HepG2 (cell line): Measurements from ENCODE around the gene ZNF425. TPM values are rescaled to one million over a fixed set of nuclear protein-coding genes. Genes with fewer than 3 reads are reported as not detected.
A peak's percentile ranks its signal among the peaks of the same experiment; 100 is the strongest.

Experiments used
- E2F1 ChIP-seq: sonication (generic); formaldehyde crosslinking; IDR thresholded peaks from 2 replicates; pipeline ENCODE4 v1.5.0; 2020; ENCODE audit warnings: missing genetic modification reagents
- GABPB1 ChIP-seq: IDR thresholded peaks from 2 replicates; pipeline ENCODE4 v1.6.1; 2016; ENCODE audit warnings: mild to moderate bottlenecking, missing genetic modification reagents, moderate library complexity, missing compliant biosample characterization
- HOXA9 ChIP-seq: sonication (generic); formaldehyde crosslinking; IDR thresholded peaks from 2 replicates; pipeline ENCODE4 v1.8.1; 2022; ENCODE audit warnings: missing genetic modification reagents, mild to moderate bottlenecking, moderate library complexity, borderline replicate concordance
- MAZ ChIP-seq, 2 experiments: sonication (generic) in 1 of 2; formaldehyde crosslinking in 1 of 2; IDR thresholded peaks; 2 replicates each; pipeline versions ENCODE4 v1.5.0 to v1.6.1; 2012 to 2020; ENCODE audit warnings: low read depth in 2 of 2, mild to moderate bottlenecking in 2 of 2, borderline replicate concordance in 1 of 2, improper control_type of control experiment in 1 of 2, low read length in 1 of 2, missing genetic modification reagents in 1 of 2, moderate library complexity in 1 of 2
- NR2F1 ChIP-seq, 2 experiments: fragments of 450-650 bp in 1 of 2; formaldehyde crosslinking in 1 of 2; IDR thresholded peaks; 2 replicates each; pipeline versions ENCODE4 v1.5.0 to v1.6.1; 2016 to 2020; ENCODE audit warnings: mild to moderate bottlenecking in 1 of 2, missing compliant biosample characterization in 1 of 2, missing genetic modification reagents in 1 of 2, moderate library complexity in 1 of 2
- RELA ChIP-seq: sonication (generic); formaldehyde crosslinking; IDR thresholded peaks from 2 replicates; pipeline ENCODE4 v1.4.0; 2020; ENCODE audit warnings: missing genetic modification reagents
- SAP130 ChIP-seq: IDR thresholded peaks from 2 replicates; pipeline ENCODE4 v1.6.1; 2016; ENCODE audit warnings: low read depth
- SP1 ChIP-seq, 2 experiments: fragments of 450-650 bp in 1 of 2; sonication (generic) in 1 of 2; formaldehyde crosslinking in 1 of 2; IDR thresholded peaks; 2 replicates each; pipeline versions ENCODE4 v1.4.0 to v1.6.1; 2016 to 2020; ENCODE audit warnings: missing genetic modification reagents in 1 of 2
- SP2 ChIP-seq: sonication (generic); formaldehyde crosslinking; IDR thresholded peaks from 2 replicates; pipeline ENCODE4 v1.5.1; 2020; ENCODE audit warnings: mild to moderate bottlenecking, missing genetic modification reagents
- ZBTB2 ChIP-seq: sonication (generic); formaldehyde crosslinking; IDR thresholded peaks from 2 replicates; pipeline ENCODE4 v1.8.0; 2022; ENCODE audit warnings: low read depth, missing genetic modification reagents
- ZC3H4 ChIP-seq: sonication (generic); formaldehyde crosslinking; IDR thresholded peaks from 2 replicates; pipeline ENCODE4 v1.4.0; 2020; ENCODE audit warnings: missing genetic modification reagents, borderline replicate concordance
- ZFX ChIP-seq: sonication (generic); formaldehyde crosslinking; IDR thresholded peaks from 2 replicates; pipeline ENCODE4 v1.4.0; 2020; ENCODE audit warnings: mild to moderate bottlenecking, low read depth, missing genetic modification reagents, moderate library complexity
- ZNF143 ChIP-seq: sonication (generic); formaldehyde crosslinking; IDR thresholded peaks from 2 replicates; pipeline ENCODE4 v1.4.0; 2020; ENCODE audit warnings: missing genetic modification reagents
- ZNF451 ChIP-seq: sonication (generic); formaldehyde crosslinking; IDR thresholded peaks from 2 replicates; pipeline ENCODE4 v1.5.0; 2020; ENCODE audit warnings: mild to moderate bottlenecking, missing genetic modification reagents
- ZNF501 ChIP-seq: sonication (generic); formaldehyde crosslinking; IDR thresholded peaks from 2 replicates; pipeline ENCODE4 v1.5.1; 2020; ENCODE audit warnings: mild to moderate bottlenecking, moderate library complexity, missing genetic modification reagents
- ZNF800 ChIP-seq: sonication (generic); formaldehyde crosslinking; IDR thresholded peaks from 2 replicates; pipeline ENCODE4 v1.4.0; 2020; ENCODE audit warnings: missing genetic modification reagents
- ZXDC ChIP-seq: sonication (generic); formaldehyde crosslinking; IDR thresholded peaks from 2 replicates; pipeline ENCODE4 v1.5.0; 2020; ENCODE audit warnings: mild to moderate bottlenecking, missing genetic modification reagents
- polyA plus RNA-seq, 8 experiments: library from polyadenylated mRNA; depleted of rRNA in 3 of 8; stranded (reverse) in 7 of 8; unstranded in 1 of 8; fragments of >200 nt; fragmentation: Illumina TruSeq in 4 of 8; extraction: Trizol in 4 of 8; gene quantifications; 2 replicates each; pipeline versions ENCODE4 v1.2.1 to v1.2.3, GENCODE V29; 2011 to 2016; ENCODE audit warnings: low read depth in 4 of 8, missing spikeins in 1 of 8, mixed read lengths in 1 of 8; ENCODE audit not compliant: insufficient read depth in 1 of 8
- total RNA-seq, 5 experiments: library from RNA; depleted of rRNA; stranded (reverse); fragments of >200 nt; fragmentation: Illumina TruSeq; extraction: Trizol; gene quantifications; 2 replicates each; pipeline ENCODE4 v1.2.3, GENCODE V29; 2016; ENCODE audit warnings: low read depth in 1 of 5

ZNF425 gene
- total and polyA plus RNA-seq, 2 of the 13 experiments (the other 11 are each of a cell fraction or from before 2014, with no cell fraction given) = 0.51 to 1.1 TPM

- peak; percentile 43 for TF ChIP-seq GABPB1 (CRISPR knock-in tag)
- TF ChIP-seq HOXA9 = peak; percentile 47; the same call in 1 of the 2 replicates
- TF ChIP-seq ZNF501 (CRISPR knock-in tag) = no peak
- no peak for TF ChIP-seq ZXDC (CRISPR knock-in tag)
- TF ChIP-seq ZFX (CRISPR knock-in tag) = peak; percentile 93
- TF ChIP-seq NR2F1 (CRISPR knock-in tag; IDR thresholded peaks at IDR 0.05) = no peak
- no peak for TF ChIP-seq RELA
- 0 out of 2 replicates have a peak, but pooled peaks have one; percentile 21 for TF ChIP-seq ZNF451 (CRISPR knock-in tag)
- peak; percentile 52; the same call in 1 of the 2 replicates for TF ChIP-seq E2F1 (CRISPR knock-in tag)
- no peak for TF ChIP-seq SP1 (IDR thresholded peaks at IDR 0.05)
- no peak for TF ChIP-seq SP1 (CRISPR knock-in tag; IDR thresholded peaks at IDR 0.05)
- TF ChIP-seq ZNF143 (CRISPR knock-in tag) = no peak
- no peak; the same call in 1 of the 2 replicates for TF ChIP-seq ZC3H4 (CRISPR knock-in tag)
- TF ChIP-seq MAZ (IDR thresholded peaks at IDR 0.05; ENCODE audit: borderline replicate concordance, low read depth, low read length) = peak; percentile 52; the same call in 1 of the 2 replicates
- TF ChIP-seq MAZ (CRISPR knock-in tag; IDR thresholded peaks at IDR 0.05; ENCODE audit: low read depth) = peak; percentile 75; the same call in 1 of the 2 replicates
- TF ChIP-seq ZBTB2 = peak; percentile 91
- TF ChIP-seq SP2 (CRISPR knock-in tag) = no peak
- peak; percentile 51 for TF ChIP-seq SAP130 (CRISPR knock-in tag)
- no peak for TF ChIP-seq ZNF800 (CRISPR knock-in tag)
Measured at GRCh38 chr7:149147072-149147751, 21.1 kb upstream of the ZNF425 start, which contains the start of gene ZNF398 (continued).
